Neural cell (in vitro differentiated cells): ENCODE data around the gene GSE1.

Experiments used
- EZH2 ChIP-seq: fragments of 200-600, 300-800 bp; shearing (Covaris generic), sonication (generic); IDR thresholded peaks from 2 replicates; pipeline ENCODE4 v1.6.1; 2014; ENCODE audit warnings: antibody characterized with exemption, low read length, borderline replicate concordance, mild to moderate bottlenecking; ENCODE audit not compliant: insufficient read depth, poor library complexity, severe bottlenecking
- POLR2AphosphoS5 ChIP-seq: IDR thresholded peaks from 2 replicates; pipeline ENCODE4 v1.6.1; 2012

DNA sequence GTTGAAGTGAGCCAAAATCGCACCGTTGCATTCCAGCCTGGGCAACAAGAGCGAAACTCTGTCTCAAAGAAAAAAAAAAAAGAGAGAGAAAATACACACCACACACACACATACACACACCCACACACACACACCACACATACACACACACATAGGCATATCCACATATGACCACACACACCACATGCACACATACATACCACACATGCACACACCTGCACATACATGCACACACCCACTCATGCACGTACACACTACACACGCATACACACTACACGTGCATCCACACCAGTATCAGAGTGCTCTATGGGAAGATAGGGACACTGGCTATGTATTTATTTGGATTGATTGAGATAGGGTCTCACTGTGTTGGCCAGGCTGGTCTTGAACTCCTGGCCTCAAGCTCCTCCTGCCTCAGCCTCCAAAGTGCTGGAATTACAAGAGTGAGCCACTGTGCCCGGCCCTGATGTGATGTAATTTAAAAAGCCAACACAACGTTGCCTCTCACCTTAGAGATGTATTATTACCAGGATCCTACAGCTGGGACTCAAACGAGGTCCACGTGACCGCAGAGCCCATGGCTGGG is 93.4 kb downstream of the GSE1 start:
- TF ChIP-seq EZH2 (no peak), POLR2AphosphoS5 (no peak)
